22Rv1 (cell line): ENCODE measurements around the gene NOS1AP.

ENCODE experiments used
- ZFX ChIP-seq: fragments of 450-650 bp; IDR thresholded peaks from 2 replicates; pipeline ENCODE4 v1.6.1; 2017; ENCODE audit warnings: antibody characterized with exemption, borderline replicate concordance
- TF ChIP-seq, protein P1 (sequence below): fragments of 450-650 bp; IDR thresholded peaks from 2 replicates; pipeline ENCODE4 v1.5.1; 2017; ENCODE audit warnings: mild to moderate bottlenecking

DNA sequence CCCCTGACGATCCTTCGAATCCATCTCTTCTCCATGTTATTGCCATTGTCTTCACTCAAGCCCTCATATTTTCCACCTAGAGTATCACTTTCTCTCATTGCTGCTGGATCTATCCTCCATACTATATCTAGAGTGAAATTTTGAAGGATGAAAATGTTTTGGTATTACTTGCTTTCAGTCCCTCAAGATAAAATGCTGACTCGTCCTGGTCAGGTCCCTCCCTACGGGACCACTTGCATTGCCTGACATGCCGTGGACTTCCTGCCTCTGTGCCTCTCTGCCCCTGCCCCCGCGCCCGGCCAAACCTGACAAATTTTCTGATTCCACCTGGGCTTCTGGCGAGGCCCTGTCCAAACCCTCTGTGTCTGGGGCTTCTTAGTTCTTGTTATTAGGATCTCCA lies 283.6 kb downstream of the NOS1AP start:
- TF ChIP-seq, protein P1, sequence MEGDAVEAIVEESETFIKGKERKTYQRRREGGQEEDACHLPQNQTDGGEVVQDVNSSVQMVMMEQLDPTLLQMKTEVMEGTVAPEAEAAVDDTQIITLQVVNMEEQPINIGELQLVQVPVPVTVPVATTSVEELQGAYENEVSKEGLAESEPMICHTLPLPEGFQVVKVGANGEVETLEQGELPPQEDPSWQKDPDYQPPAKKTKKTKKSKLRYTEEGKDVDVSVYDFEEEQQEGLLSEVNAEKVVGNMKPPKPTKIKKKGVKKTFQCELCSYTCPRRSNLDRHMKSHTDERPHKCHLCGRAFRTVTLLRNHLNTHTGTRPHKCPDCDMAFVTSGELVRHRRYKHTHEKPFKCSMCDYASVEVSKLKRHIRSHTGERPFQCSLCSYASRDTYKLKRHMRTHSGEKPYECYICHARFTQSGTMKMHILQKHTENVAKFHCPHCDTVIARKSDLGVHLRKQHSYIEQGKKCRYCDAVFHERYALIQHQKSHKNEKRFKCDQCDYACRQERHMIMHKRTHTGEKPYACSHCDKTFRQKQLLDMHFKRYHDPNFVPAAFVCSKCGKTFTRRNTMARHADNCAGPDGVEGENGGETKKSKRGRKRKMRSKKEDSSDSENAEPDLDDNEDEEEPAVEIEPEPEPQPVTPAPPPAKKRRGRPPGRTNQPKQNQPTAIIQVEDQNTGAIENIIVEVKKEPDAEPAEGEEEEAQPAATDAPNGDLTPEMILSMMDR, result no peak
- no peak for TF ChIP-seq ZFX
